BE2C (cell line): Measurements from ENCODE around the gene ZC3H12C.

ENCODE experiments used
- DNase-seq: peaks from one replicate; pipeline ENCODE4 v3.0.0-alpha.2; 2020
- H3K27me3 ChIP-seq: fragments of 250-450 bp; sonication (Bioruptor Pico); 2 replicates; pipeline ENCODE4 v1.5.1; 2020; ENCODE audit warnings: mild to moderate bottlenecking
- H3K36me3 ChIP-seq: fragments of 250-450 bp; sonication (Bioruptor Pico); 2 replicates; pipeline ENCODE4 v1.5.1; 2020; ENCODE audit warnings: mild to moderate bottlenecking
- H3K4me1 ChIP-seq: fragments of 250-450 bp; sonication (Bioruptor Pico); 2 replicates; pipeline ENCODE4 v1.5.1; 2020
- H3K4me3 ChIP-seq: 2 replicates; pipeline ENCODE4 v1.5.1; 2011; ENCODE audit warnings: low read depth, low read length
- H3K9me3 ChIP-seq: fragments of 250-450 bp; sonication (Bioruptor Pico); 2 replicates; pipeline ENCODE4 v1.5.1; 2020
- CTCF ChIP-seq: IDR thresholded peaks from 2 replicates; pipeline ENCODE4 v1.5.1; 2012; ENCODE audit warnings: mild to moderate bottlenecking, low read depth, low read length

Gene ZC3H12C

GRCh38 chr11:110174645-110175310 is 81.6 kb downstream of the ZC3H12C start:
- Histone ChIP-seq H3K36me3 (no peaks in the 10 kb centered on the region), H3K27me3 (no peaks in the 10 kb centered on the region), H3K9me3 (no peaks in the 10 kb centered on the region), H3K4me3 (no peak overlapping the region), H3K4me1 (no peaks in the 10 kb centered on the region)
- no peak for TF ChIP-seq CTCF
- no peak for DNase-seq

- H3K9me3 ChIP-seq = no peaks in the 10 kb centered on the region
- TF ChIP-seq CTCF = no peak
- H3K4me3 ChIP-seq = no peak overlapping the region
- no peaks in the 10 kb centered on the region for H3K27me3 ChIP-seq
- DNase-seq = no peak
- H3K4me1 ChIP-seq = no peaks in the 10 kb centered on the region
- no peaks in the 10 kb centered on the region for H3K36me3 ChIP-seq
Measured at GRCh38 chr11:110176366-110177085, 83.3 kb downstream of the ZC3H12C start.

- Histone ChIP-seq H3K4me1 (no peaks in the 10 kb centered on the region), H3K4me3 (no peak overlapping the region), H3K36me3 (no peaks in the 10 kb centered on the region), H3K27me3 (no peaks in the 10 kb centered on the region), H3K9me3 (no peaks in the 10 kb centered on the region)
- no peak for TF ChIP-seq CTCF
- no peak for DNase-seq
Measured at GRCh38 chr11:110177086-110177456, 83.9 kb downstream of the ZC3H12C start.

GRCh38 chr11:110179064-110179463 is 85.9 kb downstream of the ZC3H12C start:
- H3K27me3 ChIP-seq = no peaks in the 10 kb centered on the region
- DNase-seq = no peak

GRCh38 chr11:110182886-110183285 is 89.7 kb downstream of the ZC3H12C start:
- Histone ChIP-seq H3K27me3 (no peaks in the 10 kb centered on the region), H3K4me3 (no peak overlapping the region), H3K4me1 (no peaks in the 10 kb centered on the region), H3K36me3 (no peaks in the 10 kb centered on the region), H3K9me3 (0 out of 2 replicates have a peak, but pooled peaks cover 3% of the 10 kb centered on the region)
- no peak for TF ChIP-seq CTCF
- DNase-seq = no peak

More at GRCh38 chr11:110179064-110179463, 85.9 kb downstream of the ZC3H12C start:
- H3K4me3 ChIP-seq = no peak overlapping the region
- TF ChIP-seq CTCF = no peak
- no peaks in the 10 kb centered on the region for H3K36me3 ChIP-seq
- H3K4me1 ChIP-seq = no peaks in the 10 kb centered on the region
- H3K9me3 ChIP-seq = no peaks in the 10 kb centered on the region

- Histone ChIP-seq H3K4me1 (no peaks in the 10 kb centered on the region), H3K4me3 (no peak overlapping the region), H3K27me3 (no peaks in the 10 kb centered on the region), H3K36me3 (no peaks in the 10 kb centered on the region), H3K9me3 (0 out of 2 replicates have a peak, but pooled peaks cover 3% of the 10 kb centered on the region)
- no peak for DNase-seq
- TF ChIP-seq CTCF = no peak
Measured at GRCh38 chr11:110184456-110184855, 91.3 kb downstream of the ZC3H12C start.
